Osteocyte (in vitro differentiated cells): ENCODE results near the gene TMA7. TPM values are rescaled to one million over a fixed set of nuclear protein-coding genes. Genes with fewer than 3 reads are reported as not detected.

ENCODE experiments used
- DNase-seq: peaks from one replicate; pipeline ENCODE4 v3.0.0; 2021; ENCODE audit warnings: mixed read lengths; ENCODE audit not compliant: unreplicated experiment; ENCODE audit errors: extremely low spot score
- H3K27ac Mint-ChIP-seq: one replicate; pipeline ENCODE4 v1.8.0; 2021; ENCODE audit warnings: mild to moderate bottlenecking, mixed read lengths; ENCODE audit not compliant: unreplicated experiment
- H3K27me3 Mint-ChIP-seq: one replicate; pipeline ENCODE4 v1.8.0; 2021; ENCODE audit warnings: mixed read lengths; ENCODE audit not compliant: unreplicated experiment
- H3K36me3 Mint-ChIP-seq: one replicate; pipeline ENCODE4 v1.8.0; 2021; ENCODE audit warnings: mixed read lengths; ENCODE audit not compliant: unreplicated experiment
- H3K4me1 Mint-ChIP-seq: one replicate; pipeline ENCODE4 v1.8.0; 2021; ENCODE audit warnings: mixed read lengths; ENCODE audit not compliant: unreplicated experiment
- H3K4me3 Mint-ChIP-seq: one replicate; pipeline ENCODE4 v1.8.0; 2021; ENCODE audit warnings: mild to moderate bottlenecking, moderate library complexity, mixed read lengths; ENCODE audit not compliant: unreplicated experiment
- H3K9me3 Mint-ChIP-seq: one replicate; pipeline ENCODE4 v1.8.0; 2021; ENCODE audit warnings: mixed read lengths; ENCODE audit not compliant: unreplicated experiment
- total RNA-seq: library from RNA; stranded (reverse); gene quantifications from 2 replicates; pipeline ENCODE4 v1.2.1, GENCODE V29; 2021
- TF ChIP-seq, protein P1 (sequence below): fragments of 200-600 bp; sonication (generic); IDR thresholded peaks from 2 replicates; pipeline ENCODE4 v1.5.0; 2021; ENCODE audit warnings: antibody characterized with exemption, mild to moderate bottlenecking, moderate library complexity

Gene TMA7
- total RNA-seq, 1 donor from 2014 or later = 198 TPM

DNA sequence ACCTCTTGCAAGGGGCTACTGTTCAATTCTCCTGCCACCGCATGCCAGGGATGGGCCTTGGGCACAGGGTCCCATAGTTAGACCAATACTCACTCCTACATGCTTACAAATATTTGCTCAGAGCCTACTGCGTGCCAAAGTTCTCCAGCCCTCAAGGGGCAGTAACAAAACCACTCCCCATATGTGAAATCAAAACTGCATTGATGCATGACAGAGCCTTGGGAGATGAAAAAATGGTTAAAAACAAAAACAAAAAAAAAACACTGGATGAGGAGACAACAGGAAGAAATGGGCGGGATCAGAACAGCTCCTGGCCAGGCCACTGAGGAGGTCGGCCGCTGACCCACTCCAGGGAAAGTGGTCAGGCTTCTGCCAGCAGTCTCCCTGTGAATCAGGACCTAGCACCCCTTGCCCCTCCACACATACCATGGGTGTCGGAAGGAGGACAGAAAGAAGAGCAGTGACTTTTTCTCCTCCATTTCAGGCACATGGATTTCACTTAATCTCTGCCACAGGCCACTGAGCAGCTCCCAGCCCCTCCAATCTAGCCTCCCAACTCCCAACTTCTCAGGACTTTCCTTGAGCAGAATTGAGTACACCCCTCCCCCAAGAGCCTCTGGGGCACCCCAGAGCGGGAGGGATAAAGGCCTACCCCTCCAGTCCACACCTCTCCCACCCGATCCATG is 13.0 kb upstream of the TMA7 start:
- Mint-ChIP-seq H3K36me3 (peaks cover 9% of the 10 kb centered on the region), H3K9me3 (no peaks in the 10 kb centered on the region), H3K4me1 (peaks cover 67% of the 10 kb centered on the region), H3K27me3 (no peaks in the 10 kb centered on the region), H3K4me3 (peak overlapping the region; percentile 3), H3K27ac (peak overlapping the region; percentile 73)
- TF ChIP-seq, protein P1, sequence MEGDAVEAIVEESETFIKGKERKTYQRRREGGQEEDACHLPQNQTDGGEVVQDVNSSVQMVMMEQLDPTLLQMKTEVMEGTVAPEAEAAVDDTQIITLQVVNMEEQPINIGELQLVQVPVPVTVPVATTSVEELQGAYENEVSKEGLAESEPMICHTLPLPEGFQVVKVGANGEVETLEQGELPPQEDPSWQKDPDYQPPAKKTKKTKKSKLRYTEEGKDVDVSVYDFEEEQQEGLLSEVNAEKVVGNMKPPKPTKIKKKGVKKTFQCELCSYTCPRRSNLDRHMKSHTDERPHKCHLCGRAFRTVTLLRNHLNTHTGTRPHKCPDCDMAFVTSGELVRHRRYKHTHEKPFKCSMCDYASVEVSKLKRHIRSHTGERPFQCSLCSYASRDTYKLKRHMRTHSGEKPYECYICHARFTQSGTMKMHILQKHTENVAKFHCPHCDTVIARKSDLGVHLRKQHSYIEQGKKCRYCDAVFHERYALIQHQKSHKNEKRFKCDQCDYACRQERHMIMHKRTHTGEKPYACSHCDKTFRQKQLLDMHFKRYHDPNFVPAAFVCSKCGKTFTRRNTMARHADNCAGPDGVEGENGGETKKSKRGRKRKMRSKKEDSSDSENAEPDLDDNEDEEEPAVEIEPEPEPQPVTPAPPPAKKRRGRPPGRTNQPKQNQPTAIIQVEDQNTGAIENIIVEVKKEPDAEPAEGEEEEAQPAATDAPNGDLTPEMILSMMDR = no peak
- DNase-seq = no peak

DNA sequence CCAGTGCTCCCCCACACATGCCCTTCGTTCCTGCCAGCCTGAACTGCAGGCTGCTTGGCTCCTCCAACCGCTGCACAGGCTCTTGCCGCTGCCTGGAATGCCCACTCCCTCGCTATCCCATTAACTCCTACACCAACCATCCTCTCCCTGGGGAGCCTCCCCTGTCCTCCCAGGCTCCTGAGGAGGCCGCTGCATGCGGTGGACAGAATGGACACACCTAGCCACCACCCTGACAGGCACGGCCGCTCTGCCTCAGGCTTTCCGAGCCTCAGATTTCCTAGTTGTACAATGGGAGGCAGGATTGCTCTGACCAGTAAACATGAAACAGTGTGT is 12.5 kb upstream of the TMA7 start:
- TF ChIP-seq, protein P1 = no peak
- H3K9me3 Mint-ChIP-seq = no peaks in the 10 kb centered on the region
- H3K27me3 Mint-ChIP-seq = no peaks in the 10 kb centered on the region
- peaks cover 9% of the 10 kb centered on the region for H3K36me3 Mint-ChIP-seq
- peak overlapping the region; percentile 72 for H3K4me3 Mint-ChIP-seq
- H3K4me1 Mint-ChIP-seq = peaks cover 67% of the 10 kb centered on the region
- no peak for DNase-seq
- peak overlapping the region; percentile 73 for H3K27ac Mint-ChIP-seq

DNA sequence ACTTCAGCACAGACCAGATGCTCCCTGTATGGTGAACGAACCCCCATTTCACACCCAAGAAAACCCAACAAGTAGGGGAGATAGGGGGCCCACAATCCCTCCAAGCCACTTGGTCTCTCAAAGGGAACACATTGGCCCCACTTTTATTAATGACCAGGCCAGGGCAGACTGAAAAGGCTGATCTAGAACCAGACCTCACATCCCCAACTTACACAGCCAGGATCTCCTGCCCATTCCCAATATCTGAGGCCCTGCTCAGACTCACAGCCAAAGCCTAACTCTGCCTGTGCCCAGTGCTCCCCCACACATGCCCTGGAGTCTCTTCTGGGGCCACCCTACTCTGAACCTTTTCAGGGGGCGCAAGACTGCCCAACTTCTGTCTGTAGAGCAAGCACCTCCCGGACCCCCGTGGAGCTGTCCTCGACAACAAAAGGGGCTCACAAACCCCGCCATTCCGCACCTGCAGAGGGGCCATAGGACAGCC is 11.9 kb upstream of the TMA7 start:
- no peak for DNase-seq
- Mint-ChIP-seq H3K27ac (peak overlapping the region; percentile 73), H3K9me3 (no peaks in the 10 kb centered on the region), H3K27me3 (no peaks in the 10 kb centered on the region), H3K36me3 (peaks cover 7% of the 10 kb centered on the region), H3K4me1 (peaks cover 65% of the 10 kb centered on the region), H3K4me3 (peak overlapping the region; percentile 72)
- TF ChIP-seq, protein P1 = no peak

DNA sequence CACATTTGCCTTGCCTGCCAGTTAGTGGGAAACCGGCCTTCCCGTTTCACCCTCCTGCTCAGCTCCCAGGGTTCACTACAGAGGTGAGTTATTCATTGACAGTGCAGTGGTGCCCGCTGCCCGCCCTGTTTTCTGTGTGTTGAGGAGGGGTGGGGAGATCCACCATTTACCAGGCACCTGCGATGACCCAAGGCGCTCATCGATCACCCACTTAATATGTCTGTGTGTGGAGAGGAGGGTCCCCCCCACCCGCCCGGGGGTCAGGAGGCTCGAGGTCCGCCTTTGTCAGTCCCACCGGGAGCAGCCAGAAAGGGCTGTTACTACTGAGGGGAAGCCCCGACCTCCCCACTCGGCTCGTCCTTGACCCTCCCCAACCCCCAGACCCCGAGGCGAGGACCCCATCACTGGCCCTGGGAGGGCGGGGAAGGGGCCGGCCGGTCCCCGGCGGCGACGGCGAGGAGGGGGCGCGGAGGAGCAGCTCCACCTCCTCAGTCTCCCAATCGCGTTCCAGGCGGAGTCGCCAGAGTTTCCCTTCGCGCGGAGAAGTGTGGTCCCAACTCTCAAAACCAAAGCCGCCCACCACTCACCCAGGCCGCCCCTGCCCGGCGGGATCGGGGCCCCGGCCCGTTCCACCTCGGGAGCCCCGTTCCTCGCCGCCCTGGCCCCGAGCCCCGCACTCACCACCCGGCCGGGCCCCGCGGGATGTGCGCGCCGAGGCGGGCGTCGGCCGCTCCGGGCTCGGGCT is 11.3 kb upstream of the TMA7 start:
- Mint-ChIP-seq H3K4me3 (peak overlapping the region; percentile 72), H3K36me3 (peaks cover 5% of the 10 kb centered on the region), H3K27ac (peak overlapping the region; percentile 73), H3K27me3 (no peaks in the 10 kb centered on the region), H3K9me3 (no peaks in the 10 kb centered on the region), H3K4me1 (peaks cover 63% of the 10 kb centered on the region)
- DNase-seq = no peak
- TF ChIP-seq, protein P1 = no peak

DNA sequence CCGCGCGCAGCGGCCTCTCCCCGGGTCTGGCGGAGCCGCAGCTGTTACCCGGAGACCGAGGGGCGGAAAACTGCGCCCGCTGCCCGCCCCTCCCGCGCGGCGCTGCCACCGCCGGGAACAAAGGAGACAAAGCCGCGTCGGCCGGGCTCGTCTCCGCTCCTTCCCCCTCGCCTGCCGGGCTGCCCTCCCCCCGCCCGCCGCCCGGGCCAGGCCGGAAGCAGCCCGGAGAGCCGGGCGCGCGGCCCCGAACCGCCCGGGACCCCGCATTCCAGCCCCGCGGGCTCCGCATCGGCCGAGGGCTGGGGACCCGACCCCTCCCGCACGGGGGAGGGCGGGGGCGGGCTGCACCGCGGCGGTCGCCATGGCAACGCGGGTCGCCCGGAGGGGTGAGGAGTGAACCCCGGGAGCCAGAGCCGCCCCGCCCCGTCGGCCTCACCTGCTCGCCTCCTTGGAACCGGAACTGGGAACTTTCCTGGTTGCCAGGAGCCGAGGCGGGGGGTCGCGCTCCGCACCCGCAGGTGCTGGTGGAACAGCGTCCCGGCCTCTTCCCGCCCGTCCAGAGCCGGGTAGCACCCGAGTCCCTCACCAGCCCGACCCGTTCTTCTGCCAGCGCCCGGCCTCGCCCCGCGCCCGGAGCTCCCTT is 10.6 kb upstream of the TMA7 start:
- TF ChIP-seq, protein P1 = no peak
- Mint-ChIP-seq H3K27ac (peak overlapping the region; percentile 76), H3K27me3 (no peaks in the 10 kb centered on the region), H3K4me3 (peak overlapping the region; percentile 74), H3K4me1 (peaks cover 58% of the 10 kb centered on the region), H3K36me3 (peaks cover 5% of the 10 kb centered on the region), H3K9me3 (no peaks in the 10 kb centered on the region)
- no peak for DNase-seq
